ENCODE data around the gene MVB12B.
"Not testable (repeated sequence)": the region's sequence is repeated elsewhere in the genome, so short reads cannot be mapped to it uniquely, and the experiment has no call there.

MVB12B gene

GRCh38 chr9:126531035-126531571 lies 204.5 kb downstream of the MVB12B start:
- Mint-ChIP-seq H3K27ac (peak overlapping the region; percentile 90), H3K36me3 (ENCODE audit: low read depth) (no peaks in the 10 kb centered on the region), H3K9me3 (no peaks in the 10 kb centered on the region), H3K4me1 (ENCODE audit: low read depth) (peaks cover 69% of the 10 kb centered on the region), H3K4me3 (no peak overlapping the region), H3K27me3 (peaks cover 6% of the 10 kb centered on the region)
- intact Hi-C loops (cut with micrococcal nuclease), result no loop called here

GRCh38 chr9:126531591-126531990 lies 205.0 kb downstream of the MVB12B start:
- H3K4me3 Mint-ChIP-seq, result no peak overlapping the region
- H3K27ac Mint-ChIP-seq, result peak overlapping the region; percentile 90
- peaks cover 64% of the 10 kb centered on the region for H3K4me1 Mint-ChIP-seq (ENCODE audit: low read depth)
- peaks cover 6% of the 10 kb centered on the region for H3K27me3 Mint-ChIP-seq
- no peaks in the 10 kb centered on the region for H3K9me3 Mint-ChIP-seq
- H3K36me3 Mint-ChIP-seq (ENCODE audit: low read depth), result no peaks in the 10 kb centered on the region
- intact Hi-C loops (cut with micrococcal nuclease), result no loop called here

- no peak overlapping the region for H3K4me3 Mint-ChIP-seq
- peak overlapping the region; percentile 90 for H3K27ac Mint-ChIP-seq
- H3K4me1 Mint-ChIP-seq (ENCODE audit: low read depth), result peaks cover 60% of the 10 kb centered on the region
- H3K9me3 Mint-ChIP-seq, result no peaks in the 10 kb centered on the region
- H3K27me3 Mint-ChIP-seq, result peaks cover 5% of the 10 kb centered on the region
- intact Hi-C loops (cut with micrococcal nuclease), result no loop called here
- H3K36me3 Mint-ChIP-seq (ENCODE audit: low read depth), result no peaks in the 10 kb centered on the region
Observed at GRCh38 chr9:126532019-126532462, 205.4 kb downstream of the MVB12B start.

- H3K27me3 Mint-ChIP-seq, result peaks cover 5% of the 10 kb centered on the region
- no peaks in the 10 kb centered on the region for H3K36me3 Mint-ChIP-seq (ENCODE audit: low read depth)
- peaks cover 55% of the 10 kb centered on the region for H3K4me1 Mint-ChIP-seq (ENCODE audit: low read depth)
- no peak overlapping the region for H3K4me3 Mint-ChIP-seq
- intact Hi-C loops (cut with micrococcal nuclease), result no loop called here
- peak overlapping the region; percentile 90 for H3K27ac Mint-ChIP-seq
- H3K9me3 Mint-ChIP-seq, result no peaks in the 10 kb centered on the region
Observed at GRCh38 chr9:126532489-126532888, 205.9 kb downstream of the MVB12B start.

- H3K9me3 Mint-ChIP-seq, result no peaks in the 10 kb centered on the region
- H3K4me1 Mint-ChIP-seq (ENCODE audit: low read depth), result peaks cover 48% of the 10 kb centered on the region
- peak overlapping the region; percentile 54 for H3K4me3 Mint-ChIP-seq
- no peaks in the 10 kb centered on the region for H3K36me3 Mint-ChIP-seq (ENCODE audit: low read depth)
- intact Hi-C loops (cut with micrococcal nuclease), result no loop called here
- H3K27me3 Mint-ChIP-seq, result no peaks in the 10 kb centered on the region
- peak overlapping the region; percentile 90 for H3K27ac Mint-ChIP-seq
Observed at GRCh38 chr9:126532951-126533925, 206.6 kb downstream of the MVB12B start.

GRCh38 chr9:126533926-126534310 lies 207.3 kb downstream of the MVB12B start:
- H3K27me3 Mint-ChIP-seq, result no peaks in the 10 kb centered on the region
- peak overlapping the region; percentile 90 for H3K27ac Mint-ChIP-seq

GRCh38 chr9:126534431-126535186 lies 208.0 kb downstream of the MVB12B start:
- intact Hi-C loops (cut with micrococcal nuclease), result no loop called here
- no peaks in the 10 kb centered on the region for H3K9me3 Mint-ChIP-seq
- no peaks in the 10 kb centered on the region for H3K36me3 Mint-ChIP-seq (ENCODE audit: low read depth)
- peak overlapping the region; percentile 90 for H3K27ac Mint-ChIP-seq
- no peak overlapping the region for H3K4me3 Mint-ChIP-seq
- H3K4me1 Mint-ChIP-seq (ENCODE audit: low read depth), result peaks cover 45% of the 10 kb centered on the region
- H3K27me3 Mint-ChIP-seq, result no peaks in the 10 kb centered on the region

More at GRCh38 chr9:126533926-126534310, 207.3 kb downstream of the MVB12B start:
- H3K36me3 Mint-ChIP-seq (ENCODE audit: low read depth), result no peaks in the 10 kb centered on the region
- intact Hi-C loops (cut with micrococcal nuclease), result no loop called here
- H3K4me1 Mint-ChIP-seq (ENCODE audit: low read depth), result peaks cover 45% of the 10 kb centered on the region
- H3K9me3 Mint-ChIP-seq, result no peaks in the 10 kb centered on the region
- peak overlapping the region; percentile 54 for H3K4me3 Mint-ChIP-seq

- Mint-ChIP-seq H3K36me3 (ENCODE audit: low read depth) (no peaks in the 10 kb centered on the region), H3K4me1 (ENCODE audit: low read depth) (peaks cover 43% of the 10 kb centered on the region), H3K9me3 (no peaks in the 10 kb centered on the region), H3K27ac (no peak overlapping the region), H3K4me3 (no peak overlapping the region), H3K27me3 (no peaks in the 10 kb centered on the region)
- intact Hi-C loops (cut with micrococcal nuclease), result no loop called here
Observed at GRCh38 chr9:126536131-126536530, 209.5 kb downstream of the MVB12B start.

- H3K27ac Mint-ChIP-seq, result peak overlapping the region; percentile 41
- H3K36me3 Mint-ChIP-seq (ENCODE audit: low read depth), result no peaks in the 10 kb centered on the region
- no peaks in the 10 kb centered on the region for H3K27me3 Mint-ChIP-seq
- peaks cover 35% of the 10 kb centered on the region for H3K4me1 Mint-ChIP-seq (ENCODE audit: low read depth)
- H3K9me3 Mint-ChIP-seq, result no peaks in the 10 kb centered on the region
- no peak overlapping the region for H3K4me3 Mint-ChIP-seq
- intact Hi-C loops (cut with micrococcal nuclease), result no loop called here
Observed at GRCh38 chr9:126536841-126537465, 210.3 kb downstream of the MVB12B start.

GRCh38 chr9:126538550-126538949 lies 211.9 kb downstream of the MVB12B start:
- intact Hi-C loops (cut with micrococcal nuclease), result no loop called here
- Mint-ChIP-seq H3K4me1 (ENCODE audit: low read depth) (peaks cover 19% of the 10 kb centered on the region), H3K27me3 (no peaks in the 10 kb centered on the region), H3K4me3 (no peak overlapping the region), H3K9me3 (no peaks in the 10 kb centered on the region), H3K36me3 (ENCODE audit: low read depth) (no peaks in the 10 kb centered on the region), H3K27ac (peak overlapping the region; percentile 41)

- intact Hi-C loops (cut with micrococcal nuclease); H3K4me1 Mint-ChIP-seq (ENCODE audit: low read depth); H3K9me3 Mint-ChIP-seq; H3K27me3 Mint-ChIP-seq; H3K4me3 Mint-ChIP-seq; H3K36me3 Mint-ChIP-seq (ENCODE audit: low read depth): not testable (repeated sequence)
- H3K27ac Mint-ChIP-seq, result peak overlapping the region; percentile 46
Observed at GRCh38 chr9:126540398-126540797, 213.8 kb downstream of the MVB12B start.

- intact Hi-C loops (cut with micrococcal nuclease), result no loop called here
- H3K27ac Mint-ChIP-seq, result no peak overlapping the region
- H3K9me3 Mint-ChIP-seq, result no peaks in the 10 kb centered on the region
- H3K4me3 Mint-ChIP-seq, result no peak overlapping the region
- H3K36me3 Mint-ChIP-seq (ENCODE audit: low read depth), result no peaks in the 10 kb centered on the region
- peaks cover 9% of the 10 kb centered on the region for H3K27me3 Mint-ChIP-seq
- H3K4me1 Mint-ChIP-seq (ENCODE audit: low read depth), result no peaks in the 10 kb centered on the region
Observed at GRCh38 chr9:126543490-126543889, 216.9 kb downstream of the MVB12B start.

GRCh38 chr9:126545106-126545505 lies 218.5 kb downstream of the MVB12B start:
- Mint-ChIP-seq H3K4me3 (no peak overlapping the region), H3K4me1 (ENCODE audit: low read depth) (no peaks in the 10 kb centered on the region), H3K27me3 (peaks cover 15% of the 10 kb centered on the region), H3K36me3 (ENCODE audit: low read depth) (no peaks in the 10 kb centered on the region), H3K9me3 (no peaks in the 10 kb centered on the region), H3K27ac (no peak overlapping the region)
- intact Hi-C loops (cut with micrococcal nuclease), result no loop called here
